NCI-H1105 (cell line): ENCODE data around the gene TMEM121.
"Not testable (repeated sequence)": the region's sequence is repeated elsewhere in the genome, so short reads cannot be mapped to it uniquely, and the experiment has no call there.

Experiments used
- DNase-seq: peaks from one replicate; lab custom pipeline; 2025; lab: John Stamatoyannopoulos, UW

Gene TMEM121

GRCh38 chr14:105528586-105529318, 2.4 kb downstream of the TMEM121 start:
- no peak for DNase-seq

- no peak for DNase-seq
These were observed 2.9 kb downstream of the TMEM121 start for GRCh38 chr14:105529319-105529568.

- DNase-seq = no peak
These were observed 3.3 kb downstream of the TMEM121 start for GRCh38 chr14:105529569-105530284.

GRCh38 chr14:105530285-105531087, 4.1 kb downstream of the TMEM121 start:
- no peak for DNase-seq

GRCh38 chr14:105531088-105531893, 4.9 kb downstream of the TMEM121 start:
- no peak for DNase-seq

GRCh38 chr14:105531894-105532623, 5.7 kb downstream of the TMEM121 start:
- no peak for DNase-seq

- DNase-seq = no peak
These were observed 6.4 kb downstream of the TMEM121 start for GRCh38 chr14:105532735-105533141.

- DNase-seq = no peak
These were observed 7.0 kb downstream of the TMEM121 start for GRCh38 chr14:105533391-105533790.

GRCh38 chr14:105533811-105534498, 7.6 kb downstream of the TMEM121 start:
- DNase-seq = no peak

GRCh38 chr14:105534586-105534985, 8.2 kb downstream of the TMEM121 start:
- DNase-seq = no peak

GRCh38 chr14:105536051-105536450, 9.7 kb downstream of the TMEM121 start:
- no peak for DNase-seq

- no peak for DNase-seq
These were observed 10.6 kb downstream of the TMEM121 start for GRCh38 chr14:105536691-105537579.

- no peak for DNase-seq
These were observed 11.4 kb downstream of the TMEM121 start for GRCh38 chr14:105537580-105538474.

- DNase-seq = no peak
These were observed 12.2 kb downstream of the TMEM121 start for GRCh38 chr14:105538481-105539049.

- no peak for DNase-seq
These were observed 14.4 kb downstream of the TMEM121 start for GRCh38 chr14:105540811-105541210.

- no peak for DNase-seq
These were observed 15.0 kb downstream of the TMEM121 start for GRCh38 chr14:105541218-105541875.

GRCh38 chr14:105545676-105546075, 19.3 kb downstream of the TMEM121 start:
- DNase-seq = not testable (repeated sequence)

- DNase-seq = not testable (repeated sequence)
These were observed 20.0 kb downstream of the TMEM121 start for GRCh38 chr14:105546410-105546809.
